RCC 7860 (cell line): ENCODE measurements around the gene BCL7A.
"Not testable (repeated sequence)": the region's sequence is repeated elsewhere in the genome, so short reads cannot be mapped to it uniquely, and the experiment has no call there.

Experiments used
- DNase-seq: peaks from one replicate; pipeline ENCODE4 v3.0.0-alpha.2; 2015; ENCODE audit warnings: low spot score
- FAIRE-seq: peaks from 2 replicates; lab custom pipeline; 2012; peaks lifted over from hg19 to GRCh38; lab: Jason Lieb, UNC

Gene BCL7A

DNA sequence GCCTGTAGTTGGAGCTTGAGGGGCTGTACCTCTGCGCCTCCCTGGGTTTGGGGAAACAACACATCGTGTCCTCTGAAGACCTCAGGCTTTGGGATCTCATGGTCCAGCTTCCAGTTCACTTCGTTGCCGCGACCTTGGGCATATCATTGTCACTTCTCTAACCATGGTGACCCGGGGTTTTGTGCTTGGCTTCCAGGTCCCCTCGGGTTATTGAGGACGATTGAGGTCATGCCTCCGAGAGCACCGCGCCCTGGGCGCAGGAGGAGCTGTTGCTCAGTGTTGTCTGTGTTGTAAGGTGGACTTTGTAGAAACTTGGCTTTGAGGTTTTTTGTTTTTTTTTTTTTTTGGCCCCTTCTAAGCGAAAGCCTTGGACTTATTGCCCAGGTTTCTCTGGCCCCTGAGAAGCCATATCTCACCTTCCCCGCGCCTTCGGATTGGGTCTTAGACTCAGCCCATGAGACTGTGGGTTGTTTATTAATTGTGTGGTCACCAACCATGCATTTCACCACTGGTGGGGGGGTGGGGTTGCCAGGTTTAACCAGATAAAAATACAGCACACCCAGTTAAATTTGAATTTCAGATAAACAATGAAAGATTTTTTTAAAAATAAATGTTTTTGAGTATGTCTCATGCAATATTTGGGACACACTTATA, 2.6 kb downstream of the BCL7A start:
- peak; percentile 94 for FAIRE-seq
- DNase-seq: peak; percentile 74

- DNase-seq (no peak), FAIRE-seq (no peak)
Observed at GRCh38 chr12:122026706-122027333, 5.1 kb downstream of the BCL7A start.

GRCh38 chr12:122028165-122028904, 6.7 kb downstream of the BCL7A start:
- FAIRE-seq: no peak
- no peak for DNase-seq

- no peak for FAIRE-seq
- DNase-seq: no peak
Observed at GRCh38 chr12:122028905-122029560, 7.3 kb downstream of the BCL7A start.

DNA sequence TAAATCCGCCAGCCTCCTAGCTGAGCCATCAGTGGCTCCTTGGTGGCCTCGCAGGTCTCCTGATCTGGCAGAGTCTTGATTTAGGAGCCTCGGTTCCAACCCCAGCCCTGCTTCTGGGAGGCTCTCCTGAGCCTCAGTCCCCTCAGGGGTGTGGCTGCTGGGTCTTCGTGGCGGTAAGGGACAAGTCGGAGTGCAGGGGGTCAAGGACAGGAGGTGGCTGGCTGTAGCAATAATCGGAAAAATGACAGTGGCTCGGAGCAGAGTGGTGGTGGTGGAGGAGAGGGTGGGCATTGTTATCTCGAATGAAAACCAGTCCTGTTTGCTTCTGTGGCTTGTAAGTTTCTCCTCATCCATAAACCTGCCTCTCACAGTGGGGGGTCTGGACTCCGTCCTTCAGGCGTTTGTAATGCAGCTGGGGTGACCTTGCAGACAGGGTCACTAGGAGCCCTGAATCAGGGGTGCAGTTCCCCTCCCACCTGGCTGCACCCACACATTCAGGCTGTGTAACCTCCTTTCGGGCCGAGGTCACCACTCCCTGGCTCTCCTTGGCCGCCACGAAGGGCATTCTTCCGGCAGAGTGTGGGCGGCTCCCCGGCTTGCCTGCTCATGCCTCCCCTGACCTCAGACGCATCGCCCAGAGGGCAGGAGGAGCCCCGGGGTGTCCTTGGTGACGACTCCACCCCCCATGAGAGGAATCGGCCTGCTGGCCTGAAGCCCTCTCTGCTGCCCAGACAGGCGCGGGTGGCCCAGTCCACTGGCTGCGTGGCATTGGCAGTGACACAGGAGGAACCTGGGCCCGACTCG, 8.1 kb downstream of the BCL7A start:
- FAIRE-seq: no peak
- DNase-seq: no peak

GRCh38 chr12:122030424-122031035, 8.8 kb downstream of the BCL7A start:
- FAIRE-seq (no peak), DNase-seq (no peak)

- DNase-seq: no peak
- no peak for FAIRE-seq
Observed at GRCh38 chr12:122031342-122032216, 9.9 kb downstream of the BCL7A start.

GRCh38 chr12:122032580-122032979, 10.9 kb downstream of the BCL7A start:
- no peak for DNase-seq
- no peak for FAIRE-seq

DNA sequence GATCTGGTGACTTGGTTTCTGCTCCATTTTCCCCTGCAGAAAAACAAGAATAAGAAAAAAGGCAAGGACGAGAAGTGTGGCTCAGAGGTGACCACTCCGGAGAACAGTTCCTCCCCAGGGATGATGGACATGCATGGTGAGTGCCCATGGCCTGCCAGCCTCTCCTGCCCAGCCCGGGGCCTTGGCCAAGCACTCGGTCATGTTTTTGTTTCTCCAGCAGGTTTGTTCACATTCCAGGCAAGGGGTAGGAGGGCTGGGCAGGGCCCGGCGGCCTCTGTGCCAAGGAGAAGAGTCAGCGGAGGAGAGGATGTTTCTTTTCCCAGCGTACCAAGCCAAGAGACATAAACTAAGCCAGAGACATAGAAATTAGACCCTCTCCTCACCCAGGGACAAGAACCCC, 13.6 kb downstream of the BCL7A start:
- FAIRE-seq (no peak), DNase-seq (no peak)

- DNase-seq (no peak), FAIRE-seq (no peak)
Observed at GRCh38 chr12:122036153-122036552, 14.5 kb downstream of the BCL7A start.

DNA sequence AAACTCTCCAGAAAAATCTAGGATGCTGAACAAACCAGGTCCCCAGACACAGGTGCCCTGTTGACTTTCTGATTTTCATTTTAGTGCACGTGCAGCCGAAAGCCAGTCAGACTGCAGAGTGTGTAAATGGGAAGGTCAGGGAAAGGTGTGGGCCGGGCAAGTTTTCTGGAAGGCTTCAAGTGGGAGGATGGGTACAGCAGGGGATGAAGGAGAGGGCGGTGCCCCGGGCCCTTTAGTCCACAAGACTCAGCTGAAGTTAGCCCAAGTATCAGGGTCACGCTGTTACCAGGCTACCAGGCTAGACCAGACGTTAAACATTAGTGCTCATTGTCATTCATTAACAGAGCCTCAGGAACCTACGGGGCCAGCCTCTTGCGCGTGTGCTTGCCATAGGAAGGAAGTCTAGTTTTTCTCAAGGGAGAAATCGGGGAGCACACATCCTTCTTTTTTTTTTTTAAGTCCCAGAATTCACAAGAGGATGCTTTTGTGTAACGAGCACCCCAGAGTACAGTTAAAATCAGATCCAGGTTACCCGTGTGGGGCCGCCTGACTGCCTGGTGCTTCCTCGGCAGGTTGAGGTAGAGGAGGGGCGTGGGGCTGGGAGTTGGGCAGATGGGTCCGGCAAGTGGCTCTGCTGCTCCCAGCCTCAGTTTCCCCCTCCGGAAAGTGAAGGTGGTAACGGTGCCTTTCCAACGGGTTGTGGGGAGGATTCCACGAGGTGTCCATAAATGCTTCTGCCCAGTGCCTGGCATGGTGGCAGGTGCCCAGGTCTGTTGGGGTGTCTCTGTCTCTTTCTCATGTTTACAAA, 19.1 kb downstream of the BCL7A start:
- FAIRE-seq (peak; percentile 93), DNase-seq (peak; percentile 87)

DNA sequence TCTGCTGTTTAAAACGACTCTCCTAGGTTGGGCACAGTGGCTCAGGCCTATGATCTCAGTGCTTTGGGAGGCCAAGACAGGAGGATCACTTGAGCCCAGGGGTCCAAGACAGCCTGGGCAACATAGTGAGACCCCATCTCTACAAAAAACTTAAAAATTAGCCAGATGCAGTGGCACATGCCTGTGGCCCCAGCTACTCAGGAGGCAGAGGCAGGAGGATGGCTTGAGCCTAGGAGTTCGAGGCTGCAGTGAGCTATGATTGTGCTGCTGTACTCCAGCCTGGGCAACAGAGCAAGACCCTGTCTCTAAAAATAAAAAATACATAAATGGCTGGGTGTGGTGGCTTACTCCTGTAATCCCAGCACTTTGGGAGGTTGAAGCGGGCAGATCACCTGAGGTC, 19.8 kb downstream of the BCL7A start:
- DNase-seq, FAIRE-seq: not testable (repeated sequence)

GRCh38 chr12:122042910-122043309, 21.2 kb downstream of the BCL7A start:
- FAIRE-seq: no peak
- DNase-seq: no peak

GRCh38 chr12:122043476-122043875, 21.8 kb downstream of the BCL7A start:
- DNase-seq: no peak
- no peak for FAIRE-seq

DNA sequence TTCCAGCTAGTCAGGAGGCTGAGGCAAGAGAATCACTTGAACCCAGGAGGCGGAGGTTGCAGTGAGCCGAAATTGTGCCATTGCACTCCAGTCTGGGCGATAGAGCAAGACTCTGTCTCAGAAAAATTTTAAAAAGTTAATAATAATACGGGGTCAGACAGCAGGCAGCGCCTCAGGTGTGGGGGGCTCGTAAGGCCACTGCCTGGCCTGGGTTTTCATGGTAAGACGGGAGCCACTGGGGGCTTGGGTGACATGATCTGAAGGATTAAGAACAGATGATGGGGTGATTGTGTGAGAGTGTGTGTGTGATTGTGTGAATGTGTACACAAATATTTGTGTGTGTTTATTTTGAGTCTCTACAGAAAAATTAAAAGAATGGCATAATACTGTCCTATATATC, 23.6 kb downstream of the BCL7A start:
- no peak for DNase-seq
- FAIRE-seq: no peak

DNA sequence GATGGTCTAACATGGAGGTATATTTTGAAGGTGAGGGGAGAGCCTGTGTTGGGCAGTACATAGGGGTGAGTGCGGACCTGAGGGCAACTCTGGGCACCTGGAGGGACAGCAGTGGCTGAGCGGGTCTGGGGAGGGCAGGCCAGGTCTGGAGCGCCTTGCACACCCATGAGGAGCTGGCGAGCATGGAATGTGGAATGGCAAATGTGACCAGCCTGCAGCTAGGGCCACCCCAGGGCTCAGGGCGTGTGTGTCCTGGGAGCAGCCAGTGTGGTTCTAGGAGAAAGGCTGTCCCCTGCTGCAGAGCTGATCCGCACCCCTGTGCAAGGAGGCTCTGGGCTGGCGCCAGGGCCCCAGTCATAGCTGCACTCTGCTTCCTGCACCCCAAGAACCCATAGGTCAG, 24.5 kb downstream of the BCL7A start:
- DNase-seq (no peak), FAIRE-seq (no peak)

- DNase-seq (peak; percentile 57), FAIRE-seq (no peak)
Observed at GRCh38 chr12:122048151-122048550, 26.5 kb downstream of the BCL7A start.

DNA sequence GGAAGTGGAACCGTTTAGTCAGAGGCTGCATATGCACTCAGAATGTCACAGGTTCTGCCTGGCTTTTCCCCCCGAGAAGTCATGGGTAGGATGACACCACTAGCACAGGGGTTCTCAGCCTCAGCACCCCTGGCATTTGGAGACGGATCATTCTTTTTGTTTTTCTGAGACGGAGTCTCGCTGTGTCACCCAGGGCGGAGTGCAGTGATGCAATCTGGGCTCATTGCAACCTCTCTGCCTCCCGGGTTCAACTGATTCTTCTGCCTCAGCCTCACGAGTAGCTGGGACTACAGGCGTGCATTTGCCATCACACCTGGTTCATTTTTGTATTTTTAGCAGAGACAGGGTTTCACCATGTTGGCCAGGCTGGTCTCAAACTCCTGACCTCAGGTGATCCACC, 28.1 kb downstream of the BCL7A start:
- FAIRE-seq (no peak), DNase-seq (no peak)

DNA sequence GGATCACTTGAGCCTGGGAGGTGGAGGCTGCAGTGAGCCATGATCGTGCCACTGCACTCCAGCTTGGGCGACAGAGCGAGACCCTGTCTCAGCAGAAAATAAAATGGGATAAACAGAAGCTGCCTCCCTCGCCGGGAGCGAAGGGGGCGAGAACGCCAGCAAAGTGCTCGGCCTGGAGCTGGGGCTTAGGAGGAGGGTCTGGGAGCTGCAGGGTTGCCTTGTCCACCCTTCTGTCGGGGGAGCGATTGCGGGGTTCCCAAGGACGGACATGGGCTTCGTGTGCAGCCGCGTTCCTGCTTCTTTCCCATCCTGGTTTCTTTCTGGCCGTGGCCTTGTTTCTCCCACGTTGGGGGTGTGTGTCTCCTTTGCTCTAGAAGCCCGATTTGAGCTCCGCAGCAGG, 29.0 kb downstream of the BCL7A start:
- FAIRE-seq: no peak
- no peak for DNase-seq
